Measurements from ENCODE around the gene KRTAP2-3. TPM values are rescaled to one million over a fixed set of nuclear protein-coding genes. Genes with fewer than 3 reads are reported as not detected.
"Not testable (repeated sequence)": the region's sequence is repeated elsewhere in the genome, so short reads cannot be mapped to it uniquely, and the experiment has no call there.

Gene KRTAP2-3
- total RNA-seq = not detected

GRCh38 chr17:41060052-41060604 is at the start of gene KRTAP2-3:
TSS of gene KRTAP2-3 (minus strand) at chr17:41060114. CDS start at chr17:41060050, 64 bp downstream.
- DNase-seq (ENCODE audit: low read depth in 2 of 3, low spot score in 2 of 3) = no peak

- not testable (repeated sequence) for DNase-seq (ENCODE audit: low read depth in 2 of 3, low spot score in 2 of 3)
Observed at GRCh38 chr17:41108728-41109386, 48.9 kb upstream of the KRTAP2-3 start.

- DNase-seq (ENCODE audit: low read depth in 2 of 3, low spot score in 2 of 3) = no peak
Observed at GRCh38 chr17:41107941-41108450, 48.1 kb upstream of the KRTAP2-3 start.

GRCh38 chr17:41105347-41105746 is 45.4 kb upstream of the KRTAP2-3 start, which contains the start of gene KRTAP4-9:
TSS of gene KRTAP4-9 (plus strand) at chr17:41105389. CDS start at chr17:41105389, 0 bp downstream.
- DNase-seq (ENCODE audit: low read depth in 2 of 3, low spot score in 2 of 3) = not testable (repeated sequence)

- not testable (repeated sequence) for DNase-seq (ENCODE audit: low read depth in 2 of 3, low spot score in 2 of 3)
Observed at GRCh38 chr17:41104386-41105038, 44.6 kb upstream of the KRTAP2-3 start.

GRCh38 chr17:41103896-41104295 is 44.0 kb upstream of the KRTAP2-3 start:
- DNase-seq (ENCODE audit: low read depth in 2 of 3, low spot score in 2 of 3) = no peak

- DNase-seq (ENCODE audit: low read depth in 2 of 3, low spot score in 2 of 3) = no peak
Observed at GRCh38 chr17:41101586-41102259, 41.8 kb upstream of the KRTAP2-3 start, which contains the start of gene KRTAP4-16. TSS of gene KRTAP4-16 (minus strand) at chr17:41102209. CDS start at chr17:41102209, 0 bp downstream.

GRCh38 chr17:41099682-41100480 is 40.0 kb upstream of the KRTAP2-3 start:
- DNase-seq (ENCODE audit: low read depth in 2 of 3, low spot score in 2 of 3) = peak in 1 of 3 donors; percentile 36

- no peak for DNase-seq (ENCODE audit: low read depth in 2 of 3, low spot score in 2 of 3)
Observed at GRCh38 chr17:41098481-41098880, 38.6 kb upstream of the KRTAP2-3 start.

- DNase-seq (ENCODE audit: low read depth in 2 of 3, low spot score in 2 of 3) = no peak
Observed at GRCh38 chr17:41098042-41098441, 38.1 kb upstream of the KRTAP2-3 start, which contains the start of gene KRTAP4-8. TSS of gene KRTAP4-8 (minus strand) at chr17:41098142. CDS start at chr17:41098084, 58 bp downstream.

- DNase-seq (ENCODE audit: low read depth in 2 of 3, low spot score in 2 of 3) = no peak
Observed at GRCh38 chr17:41096055-41096454, 36.1 kb upstream of the KRTAP2-3 start.

GRCh38 chr17:41088760-41089352 is 28.9 kb upstream of the KRTAP2-3 start:
- DNase-seq (ENCODE audit: low read depth in 2 of 3, low spot score in 2 of 3) = not testable (repeated sequence)

GRCh38 chr17:41084100-41084856 is 24.4 kb upstream of the KRTAP2-3 start, which contains the start of gene KRTAP4-7:
TSS of gene KRTAP4-7 (plus strand) at chr17:41084150. CDS start at chr17:41084207, 57 bp downstream.
- not testable (repeated sequence) for DNase-seq (ENCODE audit: low read depth in 2 of 3, low spot score in 2 of 3)

- DNase-seq (ENCODE audit: low read depth in 2 of 3, low spot score in 2 of 3) = not testable (repeated sequence)
Observed at GRCh38 chr17:41083427-41083826, 23.5 kb upstream of the KRTAP2-3 start.

GRCh38 chr17:41082626-41083025 is 22.7 kb upstream of the KRTAP2-3 start:
- DNase-seq (ENCODE audit: low read depth in 2 of 3, low spot score in 2 of 3) = no peak

- DNase-seq (ENCODE audit: low read depth in 2 of 3, low spot score in 2 of 3) = no peak
Observed at GRCh38 chr17:41076788-41077187, 16.9 kb upstream of the KRTAP2-3 start.

GRCh38 chr17:41073676-41074075 is 13.8 kb upstream of the KRTAP2-3 start:
- DNase-seq (ENCODE audit: low read depth in 2 of 3, low spot score in 2 of 3) = no peak

- DNase-seq (ENCODE audit: low read depth in 2 of 3, low spot score in 2 of 3) = no peak
Observed at GRCh38 chr17:41071606-41072360, 11.9 kb upstream of the KRTAP2-3 start.
